ENCODE data around the gene ZNF426.

Gene ZNF426

DNA sequence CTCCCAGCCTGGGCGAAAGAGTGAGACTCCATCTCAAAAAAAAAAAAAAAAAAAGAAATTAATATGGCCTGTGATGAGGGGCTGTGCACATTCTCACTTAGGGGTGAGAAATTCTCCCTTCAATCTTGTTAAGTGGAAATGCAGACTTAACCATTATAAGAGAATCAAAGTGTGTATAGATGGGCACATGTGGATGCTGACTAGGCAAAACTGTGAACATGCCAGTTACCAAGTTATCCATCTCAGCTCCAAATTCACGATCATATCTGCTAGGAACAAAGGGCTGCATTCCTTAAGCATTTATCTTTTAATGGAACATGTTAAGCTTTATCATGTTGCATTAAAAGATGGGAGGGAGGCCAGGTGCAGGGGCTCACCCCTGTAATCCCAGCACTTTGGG, 44.3 kb downstream of the ZNF426 start:
- DNase-seq, result no peak

- DNase-seq, result no peak
Observed at GRCh38 chr19:9487016-9487415, 51.4 kb downstream of the ZNF426 start.

DNA sequence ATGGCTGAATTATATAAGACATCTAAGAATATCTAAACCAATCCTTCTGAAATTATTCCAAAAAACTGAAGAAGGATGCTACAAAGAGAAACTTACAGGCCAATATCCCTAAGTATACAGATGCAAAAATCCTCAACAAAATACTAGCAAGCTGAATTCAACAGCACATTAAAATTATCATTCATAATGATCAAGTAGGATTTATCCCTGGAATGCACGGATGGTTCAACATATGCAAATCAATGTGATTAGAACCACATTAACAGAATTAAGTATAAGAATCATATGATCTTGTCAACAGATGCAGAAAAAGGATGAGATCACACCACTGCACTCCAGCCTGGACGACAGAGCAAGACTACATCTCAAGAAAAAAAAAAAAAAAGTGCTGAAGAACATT, 53.3 kb downstream of the ZNF426 start:
- no peak for DNase-seq

- no peak for DNase-seq
Observed at GRCh38 chr19:9474975-9475374, 63.5 kb downstream of the ZNF426 start.

Measured in activated CD4-positive, alpha-beta T cell treated with anti-CD3 and anti-CD28 coated beads, Interleukin-10, Interleukin-2, amounts not matched to agents 100 ng/mL and 50 ng/mL, durations not matched to agents 16 hours and 8 hours (primary cell).